H54 (cell line): ENCODE results near the gene RAB6B.

ENCODE experiments used
- DNase-seq: peaks from one replicate; pipeline ENCODE4 v3.0.0; 2011; ENCODE audit warnings: low spot score, mixed read lengths; ENCODE audit not compliant: insufficient read length
- FAIRE-seq: peaks from 3 replicates; lab custom pipeline; 2011; peaks lifted over from hg19 to GRCh38; lab: Jason Lieb, UNC
- POLR2A ChIP-seq: IDR thresholded peaks from 2 replicates; pipeline ENCODE4 v1.6.1; 2011; ENCODE audit warnings: low read depth, mild to moderate bottlenecking, low read length

Gene RAB6B

GRCh38 chr3:133777807-133778568 is 117.7 kb downstream of the RAB6B start:
- FAIRE-seq (no peak), DNase-seq (no peak)
- TF ChIP-seq POLR2A = no peak

DNA sequence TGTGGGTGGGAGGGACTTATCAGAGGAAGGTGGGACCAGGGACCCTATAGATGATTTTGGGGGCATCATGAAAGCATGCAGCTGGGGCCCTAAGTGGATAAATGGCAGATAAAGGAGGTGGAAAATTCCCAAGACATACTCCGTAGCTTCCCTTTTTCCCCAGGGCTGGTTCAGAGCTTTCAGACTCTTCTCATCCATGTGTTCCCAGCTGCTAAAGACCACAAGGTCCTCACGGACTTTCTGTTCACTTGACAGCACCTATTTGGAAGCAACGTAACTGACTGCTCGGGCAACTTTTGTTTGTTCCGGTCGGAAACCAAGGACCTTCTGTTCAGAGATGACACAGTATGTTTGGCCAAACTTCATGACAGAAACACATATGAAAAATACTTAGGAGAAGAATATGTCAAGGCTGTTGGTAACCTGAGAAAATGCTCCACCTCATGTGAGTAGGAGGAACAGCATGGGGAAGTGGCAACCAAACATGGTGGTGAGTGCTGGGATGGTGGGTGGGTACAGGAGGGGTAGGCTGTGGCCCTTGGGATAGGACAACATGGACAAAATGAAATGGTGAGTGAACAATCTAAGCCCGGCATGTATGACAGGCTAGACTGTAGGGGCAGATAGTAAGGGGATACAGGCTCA is 118.8 kb downstream of the RAB6B start:
- no peak for TF ChIP-seq POLR2A
- DNase-seq = no peak

DNA sequence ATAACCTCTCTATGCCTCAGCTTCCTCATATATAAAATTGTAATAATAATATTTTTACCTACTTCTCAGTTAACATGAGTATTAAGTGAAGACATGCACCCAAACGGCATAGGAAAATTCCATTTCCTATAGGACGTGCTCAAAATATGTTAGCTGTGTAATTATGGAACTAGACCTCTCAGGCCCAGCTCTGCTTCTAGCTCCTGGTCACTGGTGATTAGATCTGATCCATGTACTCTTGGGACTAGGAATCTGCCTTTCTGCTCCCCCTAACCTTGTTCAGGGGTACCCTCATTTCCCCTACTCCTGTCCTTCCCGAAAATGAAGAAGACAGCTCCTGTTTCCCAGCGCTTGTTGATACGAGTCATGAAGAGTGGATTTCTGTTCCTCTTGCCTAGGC is 119.8 kb downstream of the RAB6B start:
- no peak for TF ChIP-seq POLR2A
- no peak for FAIRE-seq
- no peak for DNase-seq

More for the DNA sequence above, 118.8 kb downstream of the RAB6B start:
- no peak for FAIRE-seq

DNA sequence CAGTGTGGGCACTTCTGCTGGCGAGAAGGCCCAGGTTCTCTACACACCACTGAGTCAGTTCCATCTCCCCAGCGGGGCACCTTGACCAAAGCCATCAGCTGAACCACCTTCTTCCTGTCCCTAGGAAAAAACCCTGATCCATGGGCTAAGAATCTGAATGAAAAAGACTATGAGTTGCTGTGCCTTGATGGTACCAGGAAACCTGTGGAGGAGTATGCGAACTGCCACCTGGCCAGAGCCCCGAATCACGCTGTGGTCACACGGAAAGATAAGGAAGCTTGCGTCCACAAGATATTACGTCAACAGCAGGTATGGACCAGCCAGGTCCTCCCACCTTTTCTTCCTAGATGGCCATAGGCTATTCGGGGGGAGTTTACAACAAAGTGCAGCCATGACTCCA is 120.4 kb downstream of the RAB6B start:
- FAIRE-seq = no peak
- TF ChIP-seq POLR2A = no peak

More for the DNA sequence above, 120.4 kb downstream of the RAB6B start:
- DNase-seq = no peak
